Esophagus mucosa (tissue), 1 donor: Measurements from ENCODE around the gene TNFAIP2. TPM values are rescaled to one million over a fixed set of nuclear protein-coding genes. Genes with fewer than 3 reads are reported as not detected.
"Not testable (repeated sequence)": the region's sequence is repeated elsewhere in the genome, so short reads cannot be mapped to it uniquely, and the experiment has no call there.

Source experiments
- ATAC-seq: fragments of 200-7000 bp; cut with Tn5 transposase; one replicate; pipeline ENCODE4 v1.9.1; 2020
- total RNA-seq: library from RNA; stranded (reverse); gene quantifications from one replicate; pipeline ENCODE4 v1.2.4, GENCODE V29; 2023
- donor health status: DM: yes; HTN: yes; CAD: no.

Gene TNFAIP2
- total RNA-seq, 1 donor from 2014 or later: 85.3 TPM

GRCh38 chr14:103135333-103136260, 12.3 kb downstream of the TNFAIP2 start:
- ATAC-seq: no peak

DNA sequence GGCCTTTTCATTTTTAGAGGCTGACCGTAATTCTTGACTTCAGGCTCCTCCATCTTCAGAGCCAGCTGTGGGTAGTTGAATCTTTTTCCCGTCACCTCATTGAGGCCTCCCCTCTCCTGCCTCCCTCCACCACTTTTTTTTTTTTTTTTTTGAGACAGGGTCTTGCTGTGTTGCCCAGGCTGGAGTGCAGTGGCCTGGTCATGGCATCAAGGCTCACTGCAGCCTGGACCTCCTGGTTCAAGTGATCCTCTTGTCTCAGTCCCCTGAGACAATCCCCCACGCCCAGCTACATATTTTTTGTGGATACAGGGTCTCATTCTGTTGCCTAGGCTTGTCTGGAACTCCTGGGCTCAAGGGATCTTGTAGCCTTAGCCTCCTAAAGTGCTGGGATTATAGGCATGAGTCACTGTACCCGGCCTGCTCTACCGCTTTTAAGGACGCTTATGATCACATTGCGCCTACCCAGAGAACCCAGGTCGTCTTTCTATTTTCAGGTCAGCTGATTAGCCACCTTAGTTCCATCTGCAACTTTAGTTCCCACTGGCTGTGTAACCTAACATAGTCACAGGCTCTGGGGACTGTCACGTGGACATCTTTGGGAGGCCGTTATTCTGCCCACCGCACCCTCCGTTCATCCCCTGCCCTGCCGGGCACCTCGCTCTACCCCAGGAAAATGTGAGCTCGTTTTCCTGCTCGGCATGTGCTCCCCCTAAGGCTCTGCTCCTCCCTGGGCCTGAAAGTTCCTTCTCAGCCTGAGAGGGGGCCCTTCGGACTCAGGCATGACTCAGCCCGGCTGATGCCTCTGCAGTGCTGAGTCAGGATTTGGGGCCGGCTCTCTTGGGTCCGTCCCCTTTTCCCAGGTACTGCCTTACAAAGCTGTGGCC, 13.4 kb downstream of the TNFAIP2 start:
- peak; percentile 77 for ATAC-seq

- no peak for ATAC-seq
Measured at GRCh38 chr14:103137689-103138300, 14.5 kb downstream of the TNFAIP2 start.

- no peak for ATAC-seq
Measured at GRCh38 chr14:103138301-103139131, 15.3 kb downstream of the TNFAIP2 start.

DNA sequence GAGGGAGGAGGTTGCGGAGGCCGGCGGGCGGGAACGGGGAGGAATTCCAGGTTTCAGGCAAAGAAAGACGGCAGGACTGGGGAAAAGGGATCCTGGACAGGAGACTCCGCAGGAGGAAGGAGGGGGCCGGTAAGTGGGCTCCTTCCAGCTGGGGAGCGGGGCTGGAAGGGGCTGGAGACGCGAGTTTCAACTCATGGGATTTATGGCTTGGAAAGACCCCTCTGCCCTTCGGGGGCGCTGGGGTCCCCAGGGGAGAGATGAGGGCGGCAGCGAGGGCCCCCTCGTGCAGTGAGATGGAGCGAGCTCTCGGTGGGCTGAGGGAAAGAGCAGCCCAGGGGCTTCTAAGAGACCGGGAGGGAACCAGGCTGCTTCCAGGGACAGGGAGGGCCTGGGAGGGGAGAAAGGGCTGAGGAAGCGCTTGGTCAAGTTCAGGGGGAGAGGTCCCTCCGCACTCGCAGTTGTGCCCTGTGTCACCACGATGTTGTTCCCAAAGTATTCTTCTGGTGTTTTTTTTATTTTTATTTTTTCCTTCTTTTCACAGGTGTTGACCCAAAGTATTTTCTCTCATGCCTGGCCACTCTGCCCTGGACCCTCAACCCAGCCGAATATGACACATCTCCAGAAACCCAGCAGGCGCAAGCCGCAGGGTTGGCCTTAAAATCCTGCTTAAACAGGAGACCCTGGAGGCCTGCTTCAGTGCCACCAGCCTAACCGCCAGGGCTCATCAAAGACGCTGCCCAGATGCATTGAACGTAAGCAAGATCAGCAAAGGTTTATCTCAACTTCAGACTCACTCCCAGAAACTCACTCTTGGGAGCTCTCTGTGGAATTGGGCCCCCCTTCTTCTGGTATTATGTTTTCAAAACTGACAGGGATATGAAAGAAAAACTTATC, 16.1 kb downstream of the TNFAIP2 start:
- ATAC-seq: no peak

- ATAC-seq: peak; percentile 34
Measured at GRCh38 chr14:103140316-103141109, 17.3 kb downstream of the TNFAIP2 start.

DNA sequence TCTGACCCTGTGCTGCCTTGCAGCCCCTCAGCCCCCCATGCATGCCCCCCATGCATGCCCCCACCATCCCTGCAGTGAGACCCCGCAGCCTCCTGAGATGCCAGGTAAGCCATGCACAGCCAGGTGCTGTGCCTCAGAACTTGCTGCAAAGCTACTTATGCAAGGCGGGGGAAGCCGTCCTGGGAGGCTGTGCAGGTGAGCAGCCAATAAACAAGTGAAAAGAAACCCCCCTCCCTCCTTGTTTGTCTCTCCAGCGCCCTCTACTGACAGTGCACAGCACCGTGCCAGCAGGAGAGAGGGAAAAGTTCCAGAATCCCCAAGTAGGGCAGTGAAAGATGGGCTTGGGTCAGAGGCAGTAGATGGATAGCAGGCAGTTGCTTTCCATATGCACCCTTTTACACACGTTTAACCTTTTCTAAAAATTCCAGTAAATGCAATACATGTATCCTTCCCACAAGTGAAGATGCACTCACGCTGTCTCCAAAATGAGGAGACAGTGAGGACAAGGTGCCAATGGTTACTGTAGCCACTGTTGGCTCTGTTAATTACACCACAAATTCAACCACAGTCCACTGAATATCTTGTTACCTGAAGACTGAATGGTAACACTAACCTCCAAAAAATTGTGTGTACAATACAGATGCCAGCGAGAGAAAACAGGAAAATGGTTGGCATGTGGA, 18.0 kb downstream of the TNFAIP2 start:
- no peak for ATAC-seq

DNA sequence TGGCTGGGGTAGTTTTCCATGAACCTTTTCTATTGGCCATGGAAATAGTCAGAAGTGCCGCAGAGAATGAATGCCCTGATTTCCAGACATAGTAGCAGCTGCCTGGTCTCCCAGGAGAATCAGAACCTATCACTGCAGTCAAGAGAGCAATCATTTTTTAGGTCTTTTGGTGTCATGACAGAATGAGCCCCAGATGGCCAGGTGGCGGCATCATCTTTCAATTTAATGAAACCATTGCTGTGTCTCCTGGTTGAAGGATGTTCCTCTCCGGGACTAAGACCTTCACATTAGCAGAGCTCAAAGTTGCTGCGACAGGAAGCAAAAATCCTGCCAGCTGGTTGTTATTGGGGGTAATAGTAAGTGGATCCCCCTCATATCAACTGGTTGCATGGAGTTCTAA, 18.8 kb downstream of the TNFAIP2 start:
- no peak for ATAC-seq

DNA sequence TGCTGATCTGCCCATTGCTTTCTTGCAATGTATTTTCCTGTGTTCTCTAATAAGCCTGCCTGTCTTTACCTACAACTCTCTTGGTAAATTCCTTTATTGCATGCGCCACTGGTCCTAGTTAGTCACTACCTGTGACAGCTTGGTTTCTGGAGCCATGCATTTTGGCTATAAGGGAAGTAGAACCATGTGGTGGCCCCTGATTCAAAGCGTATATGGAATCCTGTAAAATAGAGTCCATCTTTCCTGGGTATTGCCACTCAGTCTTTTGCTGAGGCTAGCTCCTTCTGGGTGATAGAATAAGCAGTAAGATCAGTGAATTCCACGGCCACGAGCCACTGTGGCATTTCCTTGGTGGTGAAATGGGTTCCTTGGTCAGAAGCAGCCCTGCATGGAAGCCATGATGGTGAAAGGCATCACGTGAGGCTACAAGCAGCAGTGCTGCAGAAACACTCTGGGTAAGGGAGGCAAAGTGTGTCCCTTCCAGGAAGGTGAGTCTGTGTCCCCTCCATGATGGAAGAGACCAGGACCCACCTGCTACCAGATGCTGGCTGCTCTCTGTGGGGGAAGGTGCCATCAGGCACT, 19.6 kb downstream of the TNFAIP2 start:
- ATAC-seq: no peak

DNA sequence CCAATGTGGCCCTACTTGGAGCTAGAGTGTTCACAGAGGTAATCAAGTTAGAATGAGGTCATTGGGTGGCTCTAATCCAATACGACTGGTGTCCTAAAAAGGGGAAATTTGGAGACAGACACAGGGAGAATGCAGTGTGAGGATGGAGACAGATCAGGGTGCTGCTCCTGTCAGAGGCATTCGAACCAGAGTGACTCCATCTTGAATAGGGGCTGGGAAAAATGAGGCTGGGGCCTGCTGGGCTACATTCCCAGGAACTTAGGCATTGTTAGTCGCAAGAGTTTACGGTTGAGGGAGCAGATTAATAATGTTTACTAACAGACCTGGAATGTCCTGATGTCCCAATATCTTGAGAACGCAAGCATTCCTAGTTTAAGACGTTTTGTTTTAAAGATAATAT, 20.2 kb downstream of the TNFAIP2 start:
- ATAC-seq: no peak

- ATAC-seq: no peak
Measured at GRCh38 chr14:103144085-103144484, 20.8 kb downstream of the TNFAIP2 start.

DNA sequence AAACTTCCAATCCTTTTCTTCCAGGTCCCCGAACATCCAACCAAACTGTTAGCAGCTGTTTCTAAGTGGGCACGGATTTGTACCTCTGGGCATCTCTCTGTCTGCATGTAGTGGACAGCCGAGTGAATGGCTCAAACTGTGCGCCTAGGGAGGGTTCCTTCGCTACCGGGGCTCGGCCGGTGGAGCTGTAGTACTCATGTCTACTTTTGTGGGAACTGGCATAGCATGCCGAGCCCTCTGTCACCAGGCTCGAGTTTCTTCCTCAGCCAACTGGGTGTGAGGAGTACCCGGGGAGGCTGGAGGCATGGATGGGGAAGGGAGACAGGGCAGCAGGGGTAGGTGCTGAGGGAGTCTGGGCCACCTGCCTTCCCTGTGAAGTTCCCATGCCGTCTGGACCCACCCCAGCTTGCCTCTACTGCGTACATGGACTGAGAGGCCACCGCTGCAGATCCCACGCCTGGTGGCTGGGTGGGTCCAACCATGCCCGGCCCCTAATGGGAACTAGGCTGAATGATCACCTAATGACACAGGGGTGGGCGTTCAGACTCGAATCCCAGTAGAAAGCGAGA, 23.0 kb downstream of the TNFAIP2 start:
- ATAC-seq: no peak

- ATAC-seq: no peak
Measured at GRCh38 chr14:103149351-103150237, 26.3 kb downstream of the TNFAIP2 start.

DNA sequence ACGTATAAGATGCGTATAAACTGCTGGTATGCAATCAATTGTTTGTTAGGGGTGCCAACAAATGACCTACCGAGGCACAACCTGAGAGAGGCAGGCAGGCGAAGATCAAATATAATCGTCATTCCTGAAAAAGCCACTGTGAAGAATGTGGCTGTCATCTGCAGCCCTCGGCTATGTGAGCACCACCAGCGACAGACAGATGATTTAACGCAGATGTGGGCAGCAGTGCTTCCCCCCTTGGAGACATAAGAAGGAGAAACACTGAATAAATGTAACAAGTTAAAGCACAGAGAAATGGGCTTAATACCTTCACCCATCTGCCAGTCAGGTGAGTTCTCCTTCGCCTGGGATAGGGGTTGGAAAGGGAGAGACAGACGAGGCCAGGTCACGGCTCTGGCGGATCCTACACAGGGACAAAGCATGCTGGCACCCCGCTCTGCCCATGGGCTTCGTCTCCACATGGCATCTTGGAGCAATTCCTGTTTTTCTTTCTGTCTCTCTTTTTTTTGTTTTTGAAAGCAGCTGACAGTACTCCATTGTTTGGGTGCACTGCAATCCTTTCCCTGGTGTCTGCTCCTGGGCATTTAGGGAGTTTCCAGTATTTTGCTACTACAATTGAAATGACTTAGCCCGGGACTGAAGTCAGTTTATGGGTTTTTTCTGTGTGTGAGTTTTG, 28.1 kb downstream of the TNFAIP2 start:
- ATAC-seq: no peak

GRCh38 chr14:103155010-103155409, 31.7 kb downstream of the TNFAIP2 start:
- ATAC-seq: peak; percentile 88

- ATAC-seq: not testable (repeated sequence)
Measured at GRCh38 chr14:103155416-103155815, 32.2 kb downstream of the TNFAIP2 start.

GRCh38 chr14:103155826-103156394, 32.6 kb downstream of the TNFAIP2 start:
- no peak for ATAC-seq
